Measurements from ENCODE around the gene MACROD2.

The MACROD2 gene

DNA sequence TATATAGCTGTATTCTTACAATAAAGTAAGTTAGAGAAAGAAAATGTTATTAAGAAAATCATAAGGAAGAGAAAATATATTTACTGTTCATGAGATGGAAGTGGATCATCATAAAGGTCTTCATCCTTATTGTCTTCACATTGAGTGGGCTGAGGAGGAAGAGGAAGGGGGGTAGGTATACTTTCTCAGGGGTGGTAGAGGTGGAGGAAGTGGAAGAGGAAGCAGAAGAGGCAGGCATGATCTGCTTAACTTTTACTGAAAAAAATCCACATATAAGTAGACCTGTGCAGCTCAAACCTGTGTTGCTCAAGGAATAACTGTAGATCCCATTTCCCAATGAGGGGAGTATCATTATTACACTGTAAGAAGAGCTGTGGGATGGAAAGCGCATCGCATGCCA is 1863.7 kb downstream of the MACROD2 start:
- DNase-seq: no peak

DNA sequence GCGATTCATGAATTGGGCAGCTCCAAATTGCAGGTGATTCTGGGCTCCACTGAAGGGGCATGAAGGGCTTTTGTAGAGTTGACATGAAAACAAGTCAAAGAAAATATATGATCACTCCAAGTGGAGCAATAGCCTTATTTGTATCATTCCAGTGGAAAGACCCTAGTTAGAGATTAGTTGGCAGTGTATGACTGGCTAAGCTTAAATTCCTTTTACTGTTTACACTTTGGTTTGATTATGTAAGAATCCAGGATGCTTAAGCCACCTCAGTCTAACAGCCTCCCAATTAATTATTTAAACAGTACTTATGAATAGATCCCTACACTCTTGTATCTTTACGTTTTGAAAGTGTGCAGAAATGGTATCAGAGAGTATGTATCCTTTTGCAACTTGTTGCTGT is 1865.5 kb downstream of the MACROD2 start:
- DNase-seq: no peak

DNA sequence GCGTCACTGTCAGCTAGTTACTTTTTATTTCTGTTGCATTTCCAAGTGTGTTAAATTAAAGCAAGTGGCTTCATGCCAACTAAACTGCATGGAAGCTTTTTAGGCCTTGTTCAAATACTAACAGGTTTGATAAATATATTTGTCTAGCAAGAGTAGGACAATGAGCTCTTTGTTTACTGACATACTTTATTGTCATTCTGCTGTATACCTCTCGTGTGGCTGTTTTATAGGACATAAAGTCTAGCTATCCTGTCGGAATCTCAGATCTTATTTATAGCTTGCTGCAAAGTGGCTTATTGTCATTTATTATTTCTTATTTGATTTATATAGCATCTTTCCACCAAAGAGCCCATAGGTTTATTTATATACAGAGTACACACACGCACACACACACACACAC is 1866.9 kb downstream of the MACROD2 start:
- peak; percentile 76 for DNase-seq

DNA sequence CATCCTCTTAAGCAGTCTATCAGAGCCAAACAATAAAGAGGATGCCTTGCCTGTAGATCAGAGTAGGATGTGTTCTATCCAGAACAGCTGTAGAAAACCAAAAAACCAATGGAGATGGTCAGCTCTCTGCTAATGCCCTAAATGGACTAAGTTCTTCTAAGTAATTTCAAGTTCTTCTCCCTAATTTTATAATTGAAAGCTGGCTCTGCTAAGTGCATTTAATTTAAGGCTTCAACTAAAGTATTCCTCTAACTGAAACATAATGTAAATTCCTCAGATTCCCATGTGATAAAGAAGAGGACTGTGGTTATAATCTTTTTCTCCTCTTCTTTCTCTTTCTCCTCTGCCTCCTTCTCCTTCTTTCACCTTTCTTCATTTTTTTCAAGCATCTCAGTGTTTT is 1868.4 kb downstream of the MACROD2 start:
- no peak for DNase-seq

DNA sequence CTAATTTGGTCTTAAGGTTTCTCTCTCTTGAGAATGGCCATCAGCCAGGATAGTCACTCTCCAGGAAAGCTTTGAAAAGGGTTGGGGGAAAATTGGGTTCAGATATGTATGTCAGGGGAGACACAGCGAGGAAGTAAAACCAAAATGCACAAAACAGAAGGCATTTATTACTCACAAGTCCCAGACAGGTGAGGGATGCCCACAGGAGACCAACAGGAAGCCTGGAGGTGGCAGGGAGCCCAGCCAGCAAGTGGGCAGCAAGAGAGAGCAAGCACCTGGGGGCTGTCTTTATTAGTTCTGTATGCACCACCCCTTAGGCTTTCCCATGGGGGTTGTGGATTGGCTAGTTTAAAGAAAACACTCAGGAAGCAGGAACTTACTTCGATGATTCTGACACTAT is 1870.2 kb downstream of the MACROD2 start:
- no peak for DNase-seq

DNA sequence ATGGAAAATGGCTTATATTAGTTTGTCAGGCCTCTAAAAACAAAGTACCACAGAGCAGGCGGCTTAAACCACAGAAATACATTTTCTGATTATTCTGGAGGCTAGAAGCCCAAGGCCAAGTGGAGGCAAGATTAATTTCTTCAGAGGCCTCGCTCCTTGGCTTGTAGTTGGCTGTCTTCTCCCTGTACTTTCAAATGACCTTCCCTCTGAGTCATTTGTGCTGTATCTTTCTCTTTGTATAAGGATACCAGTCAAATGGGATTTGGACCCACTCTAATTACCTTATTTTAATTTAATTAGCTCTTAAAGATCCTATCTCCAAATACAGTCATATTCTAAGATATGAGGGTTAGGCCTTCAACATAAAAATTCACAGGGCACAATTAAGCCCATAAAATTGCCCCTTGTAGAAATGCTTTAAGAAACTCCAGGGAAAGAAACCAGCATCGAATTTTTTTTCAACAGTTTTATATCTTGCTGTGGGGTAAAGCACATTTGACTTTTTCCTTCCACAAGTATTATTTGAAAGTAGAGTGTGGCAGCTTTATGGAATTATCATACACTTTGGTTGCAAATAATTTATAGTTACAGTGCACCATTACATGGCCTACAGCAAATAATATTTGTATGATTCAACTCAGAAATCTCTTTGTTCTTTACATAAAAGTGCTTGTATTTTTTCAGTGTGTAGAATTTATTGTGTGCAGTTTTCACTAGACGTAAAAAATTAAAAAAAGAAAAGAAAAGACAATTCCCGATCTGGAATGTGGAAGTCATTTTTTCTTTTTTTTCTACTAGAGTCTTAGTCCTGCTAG is 1871.8 kb downstream of the MACROD2 start:
- no peak for DNase-seq

DNA sequence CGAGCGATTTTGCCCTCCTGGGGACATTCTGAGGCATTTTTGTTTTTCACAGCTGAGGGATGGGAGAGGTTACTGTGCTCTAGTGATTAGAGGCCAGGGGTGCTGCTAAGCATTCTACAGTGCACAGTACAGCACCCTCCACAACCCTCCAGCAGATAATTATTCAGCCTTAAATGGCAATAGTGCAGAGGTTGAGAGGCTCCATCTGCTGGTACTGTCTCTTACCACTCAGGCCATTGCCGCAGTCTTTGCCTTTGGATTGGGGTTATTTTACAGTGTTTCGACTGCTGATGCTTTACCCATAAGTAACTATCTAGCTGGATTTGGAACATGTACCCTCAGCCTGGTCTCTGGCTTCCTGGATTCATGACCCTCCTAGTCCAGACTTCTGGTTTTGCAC is 1872.6 kb downstream of the MACROD2 start:
- peak; percentile 36 for DNase-seq

DNA sequence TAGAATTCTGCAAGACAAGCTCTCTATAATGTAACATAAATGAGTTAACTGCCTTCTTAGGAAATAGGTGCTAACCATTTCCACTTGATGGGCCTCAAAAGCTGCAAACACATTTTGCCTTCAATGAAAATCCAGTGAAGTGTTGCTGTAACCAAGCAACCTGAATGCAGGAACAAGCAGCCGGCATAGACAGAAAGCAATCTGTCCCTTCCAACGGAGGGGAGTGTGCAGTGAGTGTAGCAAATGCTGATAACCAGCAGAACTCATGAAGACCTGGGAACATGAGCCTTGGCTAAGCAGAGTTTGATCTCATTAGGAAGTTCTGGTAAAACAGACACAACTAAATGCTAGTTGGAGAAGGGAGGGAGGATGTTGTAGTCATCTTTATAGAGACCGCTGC is 1880.1 kb downstream of the MACROD2 start:
- DNase-seq: peak; percentile 68

DNA sequence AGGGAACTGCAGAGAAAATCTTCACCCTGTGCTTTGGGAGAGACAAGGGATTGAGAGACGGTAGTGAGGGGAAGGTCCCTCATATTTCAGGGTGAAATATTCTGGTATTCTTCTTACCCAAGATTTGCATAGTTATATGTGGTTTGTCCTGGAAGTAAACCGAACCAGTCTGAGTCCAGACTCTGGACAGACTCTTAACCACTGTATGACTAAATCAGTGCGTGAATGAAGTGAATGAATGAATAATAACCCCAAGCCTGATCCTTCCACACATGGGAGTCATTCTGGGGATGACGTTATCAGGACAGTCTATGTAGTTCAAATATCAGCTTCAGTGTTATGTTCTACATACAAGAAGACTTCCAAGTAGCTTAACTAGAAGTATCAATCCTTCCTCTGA is 1887.2 kb downstream of the MACROD2 start:
- DNase-seq: no peak

DNA sequence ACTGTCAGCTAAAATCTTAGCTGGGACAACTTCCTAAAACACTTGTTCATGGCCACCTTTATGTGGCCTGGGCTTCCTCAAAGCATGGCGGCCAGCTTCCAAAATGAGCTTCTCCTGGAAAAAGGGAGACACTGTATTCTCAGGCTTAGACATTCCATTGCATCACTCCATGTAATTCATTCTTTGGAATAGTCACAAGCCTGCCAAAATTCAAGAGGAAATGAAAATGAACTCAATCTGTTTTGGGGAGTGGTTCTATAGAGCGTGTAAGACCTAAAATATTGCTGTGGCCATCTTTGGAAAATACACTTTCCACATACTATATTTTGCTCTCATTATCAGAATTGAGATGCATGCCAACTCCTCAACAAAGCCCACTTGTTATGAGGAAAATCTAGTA is 1890.9 kb downstream of the MACROD2 start:
- DNase-seq: no peak

DNA sequence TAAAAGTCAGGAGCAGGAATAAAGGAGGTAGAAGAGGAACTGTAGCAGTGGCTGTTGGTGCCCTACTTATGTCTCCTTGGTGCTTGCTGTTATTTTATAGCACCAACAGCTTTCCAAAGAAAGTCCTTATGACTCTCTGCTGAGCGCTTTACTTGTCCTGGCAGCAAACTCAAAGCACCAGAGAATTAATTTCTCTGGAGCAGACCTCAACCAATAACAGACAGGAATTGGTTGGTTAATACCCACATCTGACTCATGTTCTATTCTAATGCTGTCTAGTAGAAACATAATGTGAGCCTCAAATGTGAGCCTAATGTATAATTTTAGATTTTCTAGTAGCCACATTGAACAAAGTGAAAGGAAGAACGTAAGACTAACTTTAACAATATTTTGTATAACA is 1892.1 kb downstream of the MACROD2 start:
- DNase-seq: no peak

DNA sequence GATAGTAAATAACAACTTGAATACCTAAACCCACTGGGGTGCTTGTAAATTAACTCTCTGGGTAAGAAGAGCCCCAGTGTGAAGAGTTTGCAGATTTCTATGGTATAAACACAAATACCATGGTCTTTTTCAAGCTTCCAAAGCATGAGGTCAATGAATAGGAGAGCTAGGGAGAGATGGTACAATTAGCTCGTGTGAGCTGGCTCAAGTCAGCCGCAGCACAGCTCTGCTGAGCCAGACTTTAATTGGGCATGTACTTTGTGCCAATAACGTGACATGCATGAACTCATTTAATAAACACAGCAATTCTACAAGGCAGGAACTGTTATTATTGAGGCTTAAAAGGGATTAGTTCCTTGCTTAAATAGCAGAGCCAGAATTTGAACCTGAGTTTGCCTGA is 1893.7 kb downstream of the MACROD2 start:
- no peak for DNase-seq

DNA sequence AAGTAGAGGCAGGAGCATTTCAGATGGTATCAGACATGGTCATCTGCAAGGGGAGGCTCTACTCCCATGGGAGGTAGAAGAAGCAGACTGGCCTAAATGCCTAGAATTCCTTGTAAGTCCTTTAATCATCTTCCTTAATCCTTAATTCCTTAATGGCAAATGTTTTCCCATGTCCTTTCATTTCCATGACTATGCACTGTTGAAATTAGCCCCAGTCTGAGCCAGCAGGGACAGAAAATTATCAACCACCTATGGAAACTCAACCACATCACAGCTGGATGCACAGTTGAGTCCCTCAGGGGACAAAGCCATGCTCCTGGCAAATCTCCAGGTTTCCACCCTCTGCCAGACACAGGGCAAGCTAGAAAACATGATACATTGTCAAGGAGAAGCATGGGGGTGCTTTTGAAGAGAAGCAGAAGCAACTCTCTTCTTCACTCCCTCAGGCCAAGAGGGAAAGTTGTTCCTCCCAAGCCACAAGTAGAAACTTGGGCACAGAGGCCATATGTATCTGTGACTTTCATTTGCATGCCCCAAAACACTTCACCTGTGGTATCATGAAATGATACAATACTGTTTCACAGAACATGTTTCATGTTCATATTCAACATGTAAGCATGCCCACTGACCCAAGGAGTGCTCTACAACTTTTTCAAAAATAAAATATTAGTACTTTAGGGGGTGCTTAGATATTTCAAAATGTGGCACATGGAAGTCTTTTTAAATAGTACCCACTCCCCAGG is 1894.4 kb downstream of the MACROD2 start:
- no peak for DNase-seq

DNA sequence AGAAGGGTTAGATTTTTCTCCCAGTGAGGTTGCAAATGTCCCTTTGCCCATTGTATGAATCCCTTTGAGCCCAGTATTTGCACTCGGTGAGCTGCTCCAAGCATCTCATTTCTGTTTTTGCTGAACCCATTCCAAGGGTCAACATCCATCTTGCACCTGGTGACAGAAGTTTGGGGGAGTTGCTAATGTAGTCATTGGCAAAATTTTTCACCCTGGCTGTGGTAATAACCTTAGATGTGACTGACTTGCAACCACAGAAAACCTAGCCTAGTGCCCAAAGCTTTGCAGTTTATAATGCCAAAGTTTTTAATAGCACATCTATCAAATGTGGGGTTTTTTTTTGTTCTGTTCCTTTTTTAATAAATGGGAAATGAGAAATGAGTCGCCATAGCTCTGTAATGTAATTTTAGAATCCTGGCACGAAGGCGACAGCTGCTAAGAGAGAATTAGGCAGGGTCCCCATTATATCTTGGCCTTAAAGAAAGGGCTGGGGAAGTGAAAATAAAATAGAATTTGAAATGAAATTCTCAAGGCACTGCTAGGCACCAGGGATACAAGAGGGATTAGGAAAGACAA is 1895.2 kb downstream of the MACROD2 start:
- no peak for DNase-seq

DNA sequence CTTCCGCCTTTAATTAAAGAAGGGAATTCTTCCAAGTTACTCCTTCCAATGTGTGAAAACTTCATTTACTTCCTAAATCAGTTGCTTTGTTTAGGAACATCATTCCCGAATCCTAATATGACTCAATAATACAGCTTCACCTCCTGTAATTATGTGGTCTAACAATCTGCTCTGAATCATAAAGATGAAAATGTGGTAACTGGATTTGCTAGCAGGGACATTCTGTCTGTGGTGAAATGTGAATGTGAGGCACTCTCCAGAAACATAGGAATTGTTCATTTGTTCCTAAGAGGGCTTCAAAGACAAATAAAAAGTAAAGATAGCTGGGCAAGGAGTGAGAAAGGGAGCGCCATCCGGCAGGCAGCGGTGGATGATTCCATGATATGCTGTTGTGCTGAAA is 1899.8 kb downstream of the MACROD2 start:
- DNase-seq: no peak

DNA sequence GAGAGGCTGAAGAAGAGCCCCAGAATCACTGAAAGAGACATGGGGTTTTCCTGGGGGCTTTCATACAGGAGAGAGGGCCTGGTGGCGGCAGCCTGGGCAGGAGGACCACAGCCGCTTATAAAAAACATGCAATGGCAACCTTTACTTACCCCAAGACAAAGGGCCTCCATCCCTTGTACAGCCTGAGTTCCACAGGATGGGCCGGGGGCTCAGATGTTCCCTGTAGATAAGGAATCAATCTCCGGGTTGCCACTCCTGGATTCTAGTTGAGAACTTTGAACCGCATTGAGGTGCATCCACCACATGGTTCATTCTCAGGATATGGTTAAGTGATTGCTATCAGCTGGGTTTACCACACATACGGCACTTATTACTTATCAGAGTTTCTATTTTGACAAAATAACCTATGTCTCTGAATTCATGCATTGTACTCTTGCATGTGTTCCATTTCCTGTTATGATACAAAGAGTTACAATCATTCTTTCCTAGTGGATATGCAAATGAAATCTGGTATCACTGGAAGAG is 1900.3 kb downstream of the MACROD2 start:
- no peak for DNase-seq

DNA sequence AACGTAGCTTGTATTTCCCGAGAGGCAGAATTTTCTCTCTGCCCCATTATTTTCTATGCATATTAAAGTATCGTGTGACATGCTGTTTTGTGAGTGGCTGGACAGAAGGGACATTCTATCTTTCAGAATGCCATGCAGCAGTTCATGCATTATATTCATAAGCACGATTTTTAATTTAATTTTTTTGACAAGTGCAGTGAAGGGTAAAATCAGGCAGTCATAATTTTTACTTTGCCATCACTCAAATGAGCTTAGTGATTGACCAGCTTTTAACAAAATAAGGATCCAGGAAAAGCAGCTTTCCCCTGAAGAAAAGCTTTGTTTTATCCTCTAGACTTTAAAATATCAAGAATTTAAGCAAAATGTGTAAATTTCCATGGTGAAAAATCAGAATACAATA is 1904.7 kb downstream of the MACROD2 start:
- DNase-seq: no peak

DNA sequence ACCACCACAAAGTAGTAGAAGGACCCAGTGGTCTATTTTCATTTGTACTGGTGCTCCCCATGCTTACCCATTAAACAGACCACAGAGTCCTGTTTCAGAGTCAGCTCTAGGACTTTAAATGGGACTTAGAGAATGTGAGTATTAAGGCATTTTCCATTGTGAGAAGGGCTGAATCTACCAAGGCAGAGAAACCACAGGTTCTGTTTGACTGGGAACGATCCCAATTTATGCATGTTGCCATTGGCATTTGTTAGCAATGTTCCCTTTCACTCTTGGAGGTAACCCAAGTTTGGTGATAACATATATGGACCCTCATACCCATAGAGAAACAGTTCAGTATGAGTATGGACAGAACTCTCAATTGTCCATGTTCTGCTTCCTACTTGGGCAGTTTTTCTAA is 1905.1 kb downstream of the MACROD2 start:
- DNase-seq: no peak

DNA sequence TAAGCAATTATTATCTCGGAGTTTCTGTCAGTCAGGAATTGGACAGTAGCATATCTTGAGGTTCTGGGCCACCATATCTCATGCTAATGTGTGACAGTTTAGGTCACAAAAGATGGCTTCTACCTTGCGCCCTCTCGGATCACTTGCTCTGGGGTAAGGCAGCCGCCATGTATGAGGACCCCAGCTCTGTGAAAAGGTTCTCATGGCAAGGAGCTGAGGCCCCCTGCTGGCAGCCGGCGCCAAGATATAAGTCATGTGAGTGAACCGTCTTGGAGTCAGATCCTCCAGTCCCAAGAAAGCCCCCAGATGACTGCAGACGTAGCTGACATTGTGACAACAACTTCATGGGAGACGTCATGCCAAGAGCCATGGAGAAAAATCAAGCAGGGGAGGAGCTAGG is 1907.2 kb downstream of the MACROD2 start:
- DNase-seq: peak; percentile 32

DNA sequence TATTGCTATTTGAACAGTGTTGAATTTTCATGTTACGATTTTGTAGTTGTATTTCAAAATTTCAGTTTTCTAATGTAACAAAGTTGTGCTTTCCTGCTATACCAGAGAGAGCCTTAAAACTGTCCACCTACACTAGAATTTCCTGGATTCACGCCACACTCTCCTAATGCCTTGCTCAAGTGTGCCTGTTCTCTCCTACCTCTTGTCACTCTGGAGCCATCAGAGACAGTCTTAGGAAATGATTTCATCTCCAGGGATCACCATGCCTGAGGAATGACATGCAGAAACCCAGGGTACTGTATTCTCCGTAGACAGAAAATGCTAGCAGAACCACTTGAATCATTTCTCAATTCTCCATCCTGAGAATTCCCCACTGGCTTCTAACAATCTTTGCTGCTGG is 1910.3 kb downstream of the MACROD2 start:
- no peak for DNase-seq

DNA sequence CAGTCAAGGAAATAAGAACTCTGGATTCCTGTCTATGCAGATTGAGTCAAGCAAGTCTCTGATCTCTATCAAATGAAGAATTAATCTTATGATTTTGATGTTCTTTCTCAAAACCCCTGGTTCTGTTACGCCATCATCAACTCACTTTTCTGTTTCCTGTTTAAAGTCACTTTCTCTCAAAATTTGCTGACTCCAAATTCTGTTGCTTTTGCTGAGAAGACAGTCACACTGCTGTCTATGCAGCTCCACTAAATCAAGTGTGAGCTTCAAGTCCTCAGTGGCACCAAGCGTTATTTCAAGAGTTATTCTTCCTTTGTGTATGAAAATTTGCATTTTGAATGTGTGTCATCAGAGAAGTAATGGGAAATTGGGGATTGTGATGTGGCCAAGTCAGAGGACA is 1914.7 kb downstream of the MACROD2 start:
- DNase-seq: no peak

DNA sequence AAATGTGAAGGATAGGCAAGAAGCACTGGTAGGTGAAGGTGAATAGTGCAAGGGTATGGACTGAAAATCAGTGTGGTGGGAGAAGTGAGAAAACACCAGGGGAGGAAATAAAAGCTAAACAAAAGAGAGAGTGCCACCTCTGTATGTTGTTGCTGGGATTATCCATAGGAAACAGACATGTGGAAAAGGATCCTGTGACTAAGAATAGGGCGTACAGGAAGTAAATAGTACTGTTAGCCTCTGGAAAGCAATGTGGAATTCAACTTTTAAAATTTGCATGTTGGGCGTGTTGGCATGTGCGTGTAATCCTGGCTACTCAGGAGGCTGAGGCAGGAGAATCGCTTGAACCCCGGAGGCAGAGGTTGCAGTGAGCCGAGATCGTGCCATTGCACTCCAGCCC is 1916.3 kb downstream of the MACROD2 start:
- no peak for DNase-seq

DNA sequence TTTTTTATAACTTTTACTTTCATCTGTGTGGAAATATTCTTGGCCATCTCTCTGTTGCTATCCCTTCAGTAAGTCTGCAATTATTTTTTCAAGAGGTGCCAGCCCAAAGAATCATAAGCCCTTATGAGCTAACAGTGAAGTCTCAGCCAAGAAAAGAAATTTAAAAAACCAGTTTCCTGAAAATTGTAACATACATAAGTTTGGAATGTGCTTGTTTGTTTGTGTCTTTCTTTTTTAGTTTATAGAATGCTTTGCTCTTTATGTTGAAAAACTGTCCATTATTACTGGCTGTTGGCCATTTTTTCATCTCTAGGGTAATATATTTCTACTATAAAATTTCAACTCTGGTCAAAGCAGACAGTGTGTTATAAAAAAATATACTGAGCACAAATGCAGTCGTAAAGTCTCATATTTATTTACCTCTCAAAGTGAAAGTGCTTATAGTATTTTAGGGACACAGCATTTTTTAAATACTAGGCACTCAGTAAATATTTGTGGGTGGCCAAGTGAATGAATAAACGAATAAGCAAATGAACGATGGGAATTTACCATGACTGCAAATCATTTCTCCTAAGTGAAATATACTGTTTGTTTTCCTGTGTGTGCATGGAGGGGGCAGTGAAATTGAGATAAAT is 1918.2 kb downstream of the MACROD2 start:
- DNase-seq: no peak

DNA sequence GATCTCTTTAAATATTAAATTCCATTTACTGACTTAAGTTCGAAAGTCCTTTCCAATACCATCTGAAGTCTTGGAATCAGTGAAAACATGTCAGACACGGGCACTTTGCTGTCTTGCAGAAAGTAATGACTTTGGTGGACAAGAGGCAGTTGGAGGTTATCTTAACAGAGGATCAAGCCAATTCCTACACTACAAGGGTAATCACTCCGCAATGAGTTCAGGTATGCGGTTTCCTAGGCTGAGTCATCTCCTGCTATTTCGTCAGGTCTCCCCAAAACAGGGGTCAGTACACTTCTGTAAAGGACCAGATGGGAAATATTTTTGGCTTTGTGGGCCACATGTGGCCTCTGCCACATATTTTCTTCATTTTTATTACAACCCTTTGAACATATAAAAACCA is 1921.3 kb downstream of the MACROD2 start:
- no peak for DNase-seq

All from DMS53 (cell line).